Amniotic epithelial cell (primary cell): ENCODE data around the gene GPR39.

Experiments used
- DNase-seq: peaks from one replicate; pipeline ENCODE4 v3.0.0-alpha.2; 2010; ENCODE audit warnings: low read depth

GPR39 gene

DNA sequence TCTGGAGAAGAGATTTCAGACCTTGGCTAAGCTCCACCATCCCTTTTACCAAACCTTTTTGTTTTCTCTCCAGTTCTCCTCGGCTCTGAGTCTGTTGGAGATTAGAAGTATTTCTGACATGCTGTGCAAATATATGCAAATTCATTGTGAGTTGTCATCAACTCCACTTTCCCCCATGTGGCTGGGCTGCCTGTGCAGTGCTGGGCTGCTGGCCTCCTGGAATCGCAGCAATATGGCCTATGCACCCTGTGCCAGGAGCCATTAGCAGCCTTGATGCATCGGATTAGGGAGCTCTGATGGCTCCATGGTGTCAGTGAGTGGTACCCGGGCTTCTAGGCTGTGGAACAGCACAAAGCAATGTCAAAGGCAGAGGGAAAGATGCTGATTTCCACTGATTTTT, 80.0 kb downstream of the GPR39 start:
- DNase-seq, result no peak

GRCh38 chr2:132497591-132497990, 81.0 kb downstream of the GPR39 start:
- peak; percentile 4 for DNase-seq

DNA sequence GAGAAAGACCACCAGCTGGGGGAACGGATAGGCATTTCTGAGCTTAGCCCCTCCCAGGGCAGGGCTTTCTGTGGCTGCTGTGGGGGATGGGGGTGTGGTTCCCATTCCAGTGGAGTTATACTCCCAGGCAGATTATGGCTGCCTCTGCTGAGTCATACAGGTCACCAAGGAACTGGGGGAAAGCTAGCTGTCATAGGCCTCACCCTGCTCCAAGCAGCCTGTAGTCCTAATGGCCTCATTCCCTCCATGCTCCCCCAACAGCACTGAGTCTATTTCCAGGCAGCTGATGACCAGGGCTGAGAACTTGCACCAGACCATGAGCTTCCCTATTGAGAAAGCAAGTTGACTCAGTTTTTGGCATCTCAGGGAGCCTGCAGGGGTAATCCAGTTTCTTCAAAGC, 87.1 kb downstream of the GPR39 start:
- peak; percentile 6 for DNase-seq

GRCh38 chr2:132515010-132515409, 98.4 kb downstream of the GPR39 start:
- DNase-seq, result no peak

DNA sequence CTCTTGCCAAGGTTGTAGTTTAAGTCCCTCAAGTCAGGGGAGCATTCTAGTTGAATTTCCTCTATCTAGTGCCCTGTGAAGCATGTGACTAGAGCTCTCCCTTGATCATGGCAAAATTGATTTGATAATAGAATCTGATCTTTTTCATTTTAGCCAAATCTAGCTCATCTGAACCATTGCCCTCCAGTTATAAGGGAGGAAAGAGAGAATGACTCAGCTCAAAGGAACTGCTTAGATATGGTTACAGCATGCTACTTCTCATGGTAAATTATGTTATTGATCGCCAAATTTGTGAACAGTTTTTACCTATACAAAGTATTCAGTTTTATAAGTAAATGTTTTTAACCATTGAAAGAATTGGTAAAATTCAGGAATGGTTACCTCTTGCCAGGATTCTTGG, 100.8 kb downstream of the GPR39 start:
- DNase-seq, result no peak

DNA sequence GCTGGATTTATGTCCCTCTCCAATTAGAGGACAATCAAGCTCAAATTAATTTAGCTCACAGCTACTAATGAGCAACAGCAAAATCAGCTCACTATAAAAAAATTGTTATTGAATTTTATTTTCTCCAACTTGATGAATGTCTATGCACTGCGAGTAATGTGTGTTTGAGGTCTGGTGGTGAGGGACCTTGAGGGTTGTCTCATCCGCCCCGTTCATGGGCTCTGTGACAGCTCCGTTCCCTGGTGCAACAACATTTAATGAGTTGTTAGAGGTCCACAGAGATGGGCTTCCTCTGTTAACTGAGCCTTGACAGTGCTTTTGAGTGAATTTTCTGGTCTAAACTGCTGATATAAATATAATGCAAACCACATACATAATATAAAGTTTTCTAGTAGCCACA, 101.7 kb downstream of the GPR39 start:
- DNase-seq, result no peak

DNA sequence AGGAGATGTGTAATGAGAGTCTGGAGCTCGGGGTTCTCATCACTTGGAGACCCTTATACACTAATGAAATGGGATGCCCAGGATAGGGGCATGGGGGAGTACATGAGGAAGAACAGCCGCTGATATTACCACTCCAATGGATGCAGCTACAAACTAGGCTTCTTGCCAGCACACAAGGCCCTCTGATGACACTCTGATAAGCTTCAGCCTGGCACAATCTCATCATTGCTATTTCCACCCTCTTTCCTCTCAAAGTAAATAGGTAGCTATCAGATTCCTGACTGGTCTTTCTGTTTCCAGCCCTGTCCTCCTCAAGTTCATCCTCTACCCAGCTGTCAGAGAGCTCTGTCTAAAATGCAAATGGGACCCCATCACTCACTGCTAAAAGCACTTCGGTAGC, 103.0 kb downstream of the GPR39 start:
- DNase-seq, result no peak

DNA sequence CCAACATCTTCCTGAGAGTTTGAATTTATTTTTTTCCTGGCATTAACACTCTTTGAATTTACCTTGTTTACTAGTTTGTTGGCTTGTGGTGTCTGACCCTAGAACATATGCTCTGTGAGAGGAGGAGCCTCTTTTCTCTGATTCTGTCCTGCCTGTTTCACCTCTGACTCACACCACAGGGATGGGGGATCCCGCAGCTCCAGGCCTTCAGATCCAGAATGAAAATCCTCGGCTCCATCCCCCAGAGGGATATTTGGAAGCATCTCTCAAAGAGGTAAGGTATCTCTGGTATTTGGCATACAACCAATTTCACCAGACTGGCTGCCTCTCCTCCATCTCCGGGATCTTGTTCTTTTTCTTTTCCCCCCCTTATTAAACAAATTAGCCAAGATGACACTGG, 104.7 kb downstream of the GPR39 start:
- no peak for DNase-seq

DNA sequence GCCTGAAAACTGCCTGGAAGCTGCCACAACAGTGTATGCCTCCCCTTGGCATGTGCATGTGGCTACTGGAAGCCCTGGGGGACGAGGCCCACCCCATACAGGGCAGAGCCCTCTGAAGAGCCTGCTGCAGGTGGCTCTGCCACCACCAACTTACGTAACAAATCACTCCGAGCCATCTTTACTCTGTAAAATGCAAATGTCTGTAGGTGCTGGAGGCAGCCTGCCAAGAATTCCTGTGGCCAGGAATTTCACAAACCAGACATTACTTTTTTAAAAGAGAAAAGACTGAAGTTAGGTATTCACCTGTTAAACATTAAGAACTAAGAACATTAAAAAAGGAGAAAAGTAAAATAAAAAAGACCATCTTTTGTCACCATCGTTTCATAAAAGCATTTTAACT, 106.3 kb downstream of the GPR39 start:
- DNase-seq, result no peak

DNA sequence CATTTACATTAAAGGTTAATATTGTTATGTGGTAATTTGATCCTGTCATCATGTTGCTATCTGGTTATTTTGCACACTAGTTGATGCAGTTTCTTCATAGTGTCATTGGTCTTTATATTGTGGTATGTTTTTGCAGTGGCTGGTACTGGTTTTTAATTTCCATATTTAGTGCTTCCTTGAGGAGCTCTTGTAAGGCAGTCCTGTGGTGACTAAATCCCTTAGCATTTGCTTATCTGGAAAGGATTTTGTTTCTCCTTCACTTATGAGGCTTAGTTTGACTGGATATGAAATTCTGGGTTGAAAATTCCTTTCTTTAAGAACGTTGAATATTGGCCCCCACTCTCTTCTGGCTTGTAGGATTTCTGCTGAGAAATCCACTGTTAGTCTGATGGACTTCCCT, 120.5 kb downstream of the GPR39 start:
- DNase-seq, result peak; percentile 26

DNA sequence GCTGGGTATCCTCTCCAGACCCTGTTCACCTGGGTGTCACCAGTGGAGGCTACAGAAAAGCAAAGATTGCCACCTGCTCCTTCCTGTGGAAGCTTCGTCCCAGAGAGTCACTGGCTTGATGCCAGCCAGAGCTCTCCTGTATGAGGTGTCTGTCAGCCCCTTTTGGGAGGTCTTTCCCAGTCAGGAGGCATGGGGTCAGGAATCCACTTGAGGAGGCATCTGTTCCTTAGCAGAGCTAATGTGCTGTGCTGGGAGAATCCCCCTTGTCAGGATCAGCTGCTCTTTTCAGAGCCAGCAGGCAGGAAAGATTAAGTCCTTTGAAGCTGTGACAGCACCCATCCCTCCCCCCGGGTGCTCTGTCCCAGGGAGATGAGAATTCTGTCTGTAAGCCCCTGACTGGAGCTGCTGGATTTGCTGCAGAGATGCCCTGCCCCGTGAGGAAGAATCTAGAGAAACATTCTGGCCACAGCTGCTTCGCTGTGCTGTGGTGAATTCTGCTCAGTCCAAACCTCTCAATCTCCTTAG, 121.8 kb downstream of the GPR39 start:
- no peak for DNase-seq

DNA sequence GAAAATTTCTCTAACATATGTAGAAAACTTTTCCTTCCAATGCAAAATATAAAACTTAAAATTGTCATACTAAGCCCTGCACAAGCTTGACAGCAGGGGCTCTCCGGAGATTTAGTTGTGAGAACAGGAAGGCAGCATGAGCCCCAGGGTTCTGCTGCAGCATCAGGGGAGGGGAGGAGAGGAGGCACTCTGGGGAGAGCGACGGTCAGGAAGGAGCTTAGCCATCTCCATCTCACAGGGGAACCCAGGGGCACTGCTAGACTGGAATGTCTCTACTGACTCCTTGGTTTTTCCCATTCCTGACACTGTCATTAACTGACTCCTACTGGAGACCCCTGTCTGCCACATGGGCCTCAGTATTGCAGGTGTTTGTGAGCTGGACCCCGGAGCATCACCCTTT, 123.6 kb downstream of the GPR39 start:
- no peak for DNase-seq

- peak; percentile 0 for DNase-seq
These were observed 126.5 kb downstream of the GPR39 start for GRCh38 chr2:132542953-132543569.

DNA sequence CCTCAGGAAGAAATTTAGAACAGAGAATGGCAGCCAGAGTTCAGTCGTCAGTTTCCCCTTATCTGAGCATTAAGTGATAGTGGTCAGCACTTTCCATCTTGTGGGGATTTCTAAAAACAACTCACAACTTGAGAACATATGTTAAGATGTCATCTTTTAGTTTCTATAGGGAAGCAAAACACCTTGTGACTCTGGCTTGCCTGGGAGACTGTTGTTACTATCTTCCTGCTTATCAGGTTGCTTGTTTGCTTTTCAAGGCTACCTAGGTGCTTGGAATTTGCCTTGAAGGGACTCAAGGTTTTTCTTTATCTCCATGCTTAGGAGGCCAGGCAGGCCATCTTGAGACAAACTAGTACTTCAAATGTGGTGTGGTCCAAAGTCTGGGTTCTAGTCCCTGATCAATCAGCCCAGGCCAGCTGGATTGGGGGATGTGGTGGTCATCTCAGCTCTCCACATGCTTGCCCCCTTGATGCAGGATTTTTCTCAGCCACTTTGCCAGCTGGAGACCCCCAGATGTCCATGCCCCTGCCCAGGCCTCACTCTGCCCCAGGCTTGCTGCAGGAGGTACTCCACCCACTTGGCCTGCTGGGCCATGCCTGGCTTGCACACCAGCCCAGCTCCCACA, 127.5 kb downstream of the GPR39 start:
- DNase-seq, result no peak

DNA sequence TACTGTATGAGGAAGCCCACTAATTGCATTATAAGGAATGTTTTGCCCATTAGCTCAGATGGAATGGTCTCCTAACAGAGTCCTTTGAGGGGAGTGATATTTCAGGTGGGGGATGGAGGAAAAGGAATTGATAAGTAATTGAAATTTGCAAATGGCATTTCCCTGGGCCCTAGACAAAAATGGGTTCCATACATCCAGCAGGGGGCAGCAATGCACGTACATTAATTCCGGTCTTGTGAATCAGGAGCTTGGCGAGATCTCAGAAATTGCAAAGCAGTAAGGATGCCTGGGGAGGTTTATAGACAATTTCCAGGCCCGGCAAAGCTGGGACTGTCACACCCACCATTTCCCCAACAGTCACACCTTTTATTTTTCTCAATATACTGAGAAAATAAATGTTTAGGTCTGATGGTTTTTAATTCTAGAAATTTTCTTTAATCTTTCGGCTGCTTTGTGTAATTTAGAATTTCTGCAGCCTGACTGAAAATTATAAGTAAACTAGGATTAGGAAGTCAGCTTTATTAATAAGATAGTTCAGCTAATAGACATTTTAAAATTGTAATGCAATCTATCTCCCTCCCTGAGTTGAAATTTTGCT, 130.6 kb downstream of the GPR39 start:
- peak; percentile 61 for DNase-seq

DNA sequence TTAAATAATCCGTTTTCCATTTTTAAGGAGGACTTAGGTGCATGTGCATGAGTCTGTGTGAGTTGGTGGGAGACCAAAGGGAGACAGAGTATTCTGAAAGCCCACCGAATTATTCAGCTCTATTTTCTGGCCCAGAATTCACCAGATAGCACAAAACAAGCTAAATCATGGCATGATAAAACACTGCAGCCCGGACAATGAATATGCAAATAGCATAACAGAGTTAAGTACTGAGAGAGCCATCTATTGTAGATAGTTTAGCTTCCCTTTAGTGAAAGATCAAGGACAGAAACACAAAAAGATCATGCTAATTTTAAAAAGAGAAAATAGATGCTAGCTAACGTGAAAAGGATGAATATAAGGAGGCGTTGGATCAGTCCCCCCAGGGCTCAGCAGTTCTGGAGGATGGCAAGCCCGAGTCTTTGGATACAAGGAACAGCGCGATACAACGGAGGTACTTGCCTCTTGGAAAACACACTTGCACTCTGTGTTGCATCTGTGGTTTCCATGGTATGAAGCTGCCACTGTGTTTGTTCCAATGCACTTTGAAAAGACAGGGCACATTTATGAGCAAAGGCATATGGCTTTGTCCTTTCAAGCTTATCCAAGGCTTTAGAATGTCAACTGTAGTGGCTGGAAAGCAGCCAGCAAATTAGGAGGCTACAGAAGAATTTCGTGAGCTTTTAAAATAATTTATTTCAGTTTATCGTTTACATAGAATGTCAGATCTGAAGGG, 133.5 kb downstream of the GPR39 start:
- no peak for DNase-seq

- DNase-seq, result no peak
These were observed 134.3 kb downstream of the GPR39 start for GRCh38 chr2:132550946-132551345.

DNA sequence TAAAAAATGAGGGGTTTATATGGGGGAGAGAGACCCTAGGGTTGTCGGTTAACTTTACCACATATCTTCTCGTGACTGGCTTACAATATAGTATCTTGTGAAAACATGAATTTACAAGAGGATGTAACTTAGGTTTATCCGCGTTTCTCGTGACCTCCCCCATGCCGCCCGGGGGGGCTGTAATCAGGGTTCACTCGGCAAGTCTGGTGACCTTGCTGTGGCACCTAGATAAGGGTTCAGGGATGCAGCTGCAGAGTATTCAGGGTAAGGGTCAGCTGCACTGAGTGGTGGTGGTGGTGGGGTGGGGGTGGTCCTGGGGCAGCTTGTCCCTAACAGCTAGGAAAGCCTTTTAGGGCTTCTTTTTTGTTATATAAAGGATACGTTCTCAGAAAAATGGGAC, 141.1 kb downstream of the GPR39 start:
- DNase-seq, result no peak

DNA sequence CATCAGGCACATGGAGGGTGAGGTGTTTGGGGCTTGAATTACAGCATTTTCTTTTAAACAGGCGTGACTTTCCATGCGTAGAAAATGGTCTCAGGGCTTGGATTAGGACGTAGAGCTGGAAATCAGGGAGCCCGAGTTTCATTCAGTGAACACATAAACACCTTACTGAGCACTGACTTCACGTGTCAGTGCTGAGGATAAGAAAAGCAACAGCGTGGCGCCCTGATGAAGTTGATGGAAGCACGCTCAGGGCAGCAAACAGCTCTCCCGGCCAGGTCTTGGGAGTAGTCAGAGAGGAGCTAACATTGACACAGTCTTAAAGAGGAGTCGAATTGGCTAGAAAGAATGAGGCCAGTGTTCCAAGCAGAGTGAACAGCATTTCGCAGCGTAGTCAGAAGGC, 142.7 kb downstream of the GPR39 start:
- DNase-seq, result no peak

DNA sequence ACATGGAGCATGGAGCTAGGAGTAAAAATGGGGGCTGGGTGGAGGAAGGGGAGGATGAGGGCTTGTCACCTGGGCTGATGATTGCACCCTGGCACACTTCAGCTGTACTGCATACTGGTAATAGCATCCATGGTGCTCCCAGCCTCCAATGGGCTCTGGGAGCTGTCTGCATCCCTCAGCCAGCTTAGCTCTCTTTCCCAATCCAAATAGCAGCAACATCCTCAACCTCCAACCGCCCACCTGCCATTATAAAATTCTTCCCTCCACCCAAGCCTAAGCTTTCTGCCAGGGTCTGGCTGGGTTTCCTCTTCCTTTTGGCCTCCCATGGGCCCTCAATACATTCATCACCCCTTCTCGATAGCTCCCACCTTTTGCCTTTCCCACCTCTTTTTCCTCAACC, 143.3 kb downstream of the GPR39 start:
- DNase-seq, result no peak

- no peak for DNase-seq
These were observed 144.0 kb downstream of the GPR39 start for GRCh38 chr2:132560562-132560961.

GRCh38 chr2:132562245-132562644, 145.6 kb downstream of the GPR39 start:
- no peak for DNase-seq

- no peak for DNase-seq
These were observed 147.5 kb downstream of the GPR39 start for GRCh38 chr2:132564065-132564464.
